Rectal smooth muscle tissue (tissue), 1 donor: ENCODE data around the gene TLR5.

Experiments used
- H3K27ac ChIP-seq: one replicate; pipeline ENCODE4 v1.7.0; 2013; ENCODE audit warnings: low read depth, low read length, inconsistent platforms
- H3K27me3 ChIP-seq: one replicate; pipeline ENCODE4 v1.7.0; 2013; ENCODE audit warnings: low read length; ENCODE audit not compliant: control insufficient read depth, insufficient read depth
- H3K36me3 ChIP-seq: one replicate; pipeline ENCODE4 v1.7.0; 2013; ENCODE audit warnings: low read length; ENCODE audit not compliant: control insufficient read depth, insufficient read depth
- H3K4me1 ChIP-seq: one replicate; pipeline ENCODE4 v1.7.0; 2013; ENCODE audit warnings: low read length; ENCODE audit not compliant: control insufficient read depth, insufficient read depth
- H3K4me3 ChIP-seq: one replicate; pipeline ENCODE4 v1.7.0; 2013; ENCODE audit warnings: low read length
- H3K9ac ChIP-seq: one replicate; pipeline ENCODE4 v1.7.0; 2013; ENCODE audit warnings: low read length

TLR5 gene

DNA sequence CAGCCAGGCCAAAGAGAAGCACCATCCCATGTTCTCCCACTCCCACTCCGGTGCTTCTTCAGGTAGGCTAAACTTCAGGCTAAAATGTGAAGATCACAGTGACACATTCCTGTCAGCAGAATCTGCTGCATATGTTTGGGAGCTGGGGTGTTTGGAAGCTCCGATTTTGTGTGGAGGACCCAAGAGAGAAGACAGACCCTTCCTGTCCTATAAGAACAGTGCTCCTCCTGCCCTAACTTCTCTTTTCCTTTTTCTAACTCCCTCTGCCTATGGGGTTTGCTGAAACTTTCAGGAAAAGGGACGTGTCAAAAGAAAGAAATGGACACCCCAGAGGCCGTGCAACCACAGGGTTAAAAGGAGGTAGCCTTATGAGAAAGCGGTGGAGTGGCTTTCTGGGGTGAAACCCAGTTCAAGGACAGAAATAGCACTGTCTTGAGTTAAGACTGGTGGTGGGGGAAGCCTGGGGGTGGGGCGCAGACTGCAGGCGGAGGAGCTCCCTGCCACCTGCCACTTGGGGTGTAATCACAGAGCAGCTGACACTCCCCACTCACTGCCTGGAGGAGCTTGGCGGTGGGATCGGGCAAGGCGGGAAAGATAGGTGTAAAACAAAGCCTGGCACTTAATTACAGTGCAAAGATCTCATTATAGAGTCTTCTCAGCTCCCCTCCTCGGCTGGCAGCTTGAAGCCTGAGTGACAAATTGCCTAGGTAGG lies 645 bp upstream of the TLR5 start:
- peak overlapping the region; percentile 45 for H3K9ac ChIP-seq
- H3K4me3 ChIP-seq, result peak overlapping the region; percentile 75
- peak overlapping the region; percentile 16 for H3K27ac ChIP-seq
- peaks cover 10% of the 10 kb centered on the region for H3K4me1 ChIP-seq
- no peaks in the 10 kb centered on the region for H3K27me3 ChIP-seq
- H3K36me3 ChIP-seq, result no peaks in the 10 kb centered on the region

DNA sequence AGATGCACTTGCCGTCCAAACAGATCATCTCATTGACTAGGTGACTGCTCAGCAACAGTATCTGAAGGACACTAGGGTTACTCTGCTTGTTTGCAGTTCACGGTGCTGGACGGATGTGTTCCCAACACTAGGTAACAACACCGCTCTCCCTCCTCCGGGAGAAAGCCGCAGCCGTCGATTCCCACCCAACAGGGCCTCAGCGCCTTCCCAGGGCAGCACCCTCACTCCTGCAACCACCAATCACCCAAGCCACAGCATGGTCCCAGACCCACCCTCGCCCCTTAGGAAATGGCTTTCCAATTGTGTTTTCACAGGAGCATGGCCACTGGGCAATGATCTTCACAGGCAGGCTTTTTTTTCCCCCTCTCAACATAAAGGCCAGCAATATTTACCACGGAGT lies 779 bp downstream of the TLR5 start:
- Histone ChIP-seq H3K27me3 (no peaks in the 10 kb centered on the region), H3K9ac (no peak overlapping the region), H3K4me3 (peak overlapping the region; percentile 75), H3K36me3 (no peaks in the 10 kb centered on the region), H3K27ac (peak overlapping the region; percentile 51), H3K4me1 (peaks cover 10% of the 10 kb centered on the region)

DNA sequence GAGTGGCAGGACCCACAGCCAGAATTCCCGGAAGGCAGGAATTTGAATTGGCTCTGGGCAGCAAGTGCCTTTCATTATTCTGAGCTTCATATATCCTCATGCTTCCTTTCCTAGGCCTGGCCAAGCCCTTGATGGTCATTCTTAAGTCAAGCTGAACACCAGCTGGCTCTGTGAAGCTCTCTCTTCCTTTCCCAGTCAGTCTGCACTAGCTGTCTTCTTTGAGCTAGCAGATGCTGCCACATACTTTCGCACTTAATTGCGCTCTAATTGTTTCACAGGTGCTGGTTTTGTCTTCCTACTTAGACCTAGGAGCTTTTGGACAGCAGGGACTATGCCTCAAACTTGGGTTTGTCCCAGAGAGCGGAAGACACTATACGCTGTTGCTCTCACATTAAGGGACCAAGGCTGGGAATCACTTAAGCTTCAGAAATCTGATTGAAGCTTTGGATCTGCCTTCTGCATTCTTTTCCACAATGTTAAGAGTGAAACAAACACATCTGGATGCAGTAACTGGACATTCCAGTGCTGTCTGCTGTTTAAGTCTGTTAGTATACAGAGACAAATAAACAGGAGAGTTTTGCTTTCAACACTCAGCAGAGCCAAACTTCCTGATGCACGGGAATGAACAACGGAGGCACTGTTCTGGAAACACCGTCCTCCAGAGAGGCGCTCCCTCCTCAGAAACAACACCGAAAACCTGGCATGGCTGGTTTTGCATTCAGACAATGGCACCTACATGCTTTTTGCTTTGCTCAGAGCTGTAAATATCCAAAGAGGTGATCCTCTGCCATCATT lies 2.2 kb downstream of the TLR5 start:
- peaks cover 10% of the 10 kb centered on the region for H3K4me1 ChIP-seq
- no peak overlapping the region for H3K4me3 ChIP-seq
- no peaks in the 10 kb centered on the region for H3K27me3 ChIP-seq
- no peaks in the 10 kb centered on the region for H3K36me3 ChIP-seq
- no peak overlapping the region for H3K9ac ChIP-seq
- no peak overlapping the region for H3K27ac ChIP-seq

DNA sequence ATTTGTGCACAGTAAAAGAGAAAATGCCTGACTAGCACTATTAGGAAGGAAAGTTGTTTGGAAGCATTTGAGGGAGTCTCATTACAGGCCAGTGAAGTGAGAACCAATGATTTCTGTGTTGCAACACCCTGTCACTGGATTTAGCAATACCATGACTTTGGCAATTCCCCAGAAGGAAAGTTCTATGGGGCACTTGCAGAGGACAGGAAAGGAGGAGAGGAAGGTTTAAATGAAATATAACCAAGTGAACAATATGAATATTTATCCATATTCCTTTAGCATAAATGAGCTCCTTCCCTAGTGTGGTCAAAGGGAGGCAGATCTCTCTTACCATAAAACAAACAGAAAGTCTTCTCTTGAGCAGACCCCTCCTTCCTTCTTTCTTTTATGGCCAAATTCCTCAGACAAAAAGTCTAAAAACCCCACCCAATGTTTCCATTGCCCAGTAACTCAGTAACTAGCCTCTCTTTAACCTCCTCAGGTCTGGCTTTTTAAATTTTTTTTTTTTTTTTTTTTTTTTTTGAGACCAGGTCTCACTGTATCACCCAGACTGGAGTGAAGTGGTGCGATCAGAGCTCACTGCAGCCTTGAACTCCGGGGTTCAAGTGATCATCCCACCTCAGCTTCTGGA lies 5.5 kb downstream of the TLR5 start:
- Histone ChIP-seq H3K4me3 (no peak overlapping the region), H3K9ac (no peak overlapping the region), H3K4me1 (peaks cover 5% of the 10 kb centered on the region), H3K27ac (no peak overlapping the region), H3K36me3 (no peaks in the 10 kb centered on the region), H3K27me3 (no peaks in the 10 kb centered on the region)

DNA sequence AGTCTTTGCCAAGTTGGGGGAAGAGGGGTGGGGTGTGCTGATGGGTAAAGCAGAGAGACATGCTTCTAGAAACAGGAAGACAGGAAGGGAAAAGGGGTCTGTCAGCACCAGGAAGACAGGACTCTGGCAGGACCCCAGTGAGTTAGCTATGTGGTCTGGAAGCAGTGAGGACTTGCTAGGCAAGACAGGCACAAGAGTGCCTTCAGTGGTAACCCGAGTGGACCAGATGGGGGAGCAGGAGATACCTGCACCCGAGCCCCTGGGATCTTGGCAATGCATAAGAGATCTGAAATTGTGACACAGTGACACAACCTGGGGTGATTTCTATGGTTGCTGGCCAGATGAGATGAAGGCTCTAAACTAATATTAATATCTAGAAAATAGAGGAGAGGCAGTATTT lies 7.0 kb downstream of the TLR5 start:
- H3K9ac ChIP-seq, result no peak overlapping the region
- H3K4me3 ChIP-seq, result no peak overlapping the region
- H3K27me3 ChIP-seq, result no peaks in the 10 kb centered on the region
- no peaks in the 10 kb centered on the region for H3K36me3 ChIP-seq
- H3K4me1 ChIP-seq, result peaks cover 5% of the 10 kb centered on the region
- H3K27ac ChIP-seq, result no peak overlapping the region

DNA sequence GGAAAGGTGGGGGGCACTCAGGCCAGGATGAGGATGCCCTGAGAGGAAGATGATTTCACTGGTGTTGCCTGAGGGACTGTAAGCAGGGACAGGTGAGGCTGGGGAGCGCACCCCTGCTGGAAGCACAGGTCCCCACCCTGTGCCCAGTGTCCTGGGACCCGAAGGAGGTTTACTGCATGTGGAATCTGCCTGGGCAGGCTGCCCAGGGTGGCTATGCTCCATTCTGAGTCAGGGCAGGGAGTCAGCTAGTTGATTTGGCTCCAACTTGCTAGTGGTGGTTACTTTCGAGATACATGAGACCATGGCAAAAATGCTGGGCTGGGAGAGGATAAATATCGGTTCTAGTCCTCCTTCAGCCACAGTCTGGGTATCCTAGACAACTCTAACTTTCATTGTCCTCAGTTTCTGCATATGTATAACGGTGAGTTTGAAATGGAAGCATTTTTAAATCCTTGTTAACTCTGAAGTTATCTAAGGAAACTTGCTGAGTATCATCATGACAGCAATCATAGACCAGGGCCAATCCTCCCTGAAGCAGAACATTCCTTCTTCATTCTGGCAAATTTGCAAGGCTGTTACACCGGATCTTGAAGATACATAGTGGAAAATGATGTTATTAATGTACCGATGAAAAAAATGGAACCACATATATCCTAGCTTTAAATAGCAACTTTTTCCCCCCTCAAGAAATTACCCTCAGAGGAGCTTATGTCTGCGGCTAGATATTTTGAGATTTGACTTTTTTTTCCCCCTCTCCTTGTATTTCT lies 7.7 kb downstream of the TLR5 start:
- Histone ChIP-seq H3K4me3 (no peak overlapping the region), H3K4me1 (peaks cover 5% of the 10 kb centered on the region)

DNA sequence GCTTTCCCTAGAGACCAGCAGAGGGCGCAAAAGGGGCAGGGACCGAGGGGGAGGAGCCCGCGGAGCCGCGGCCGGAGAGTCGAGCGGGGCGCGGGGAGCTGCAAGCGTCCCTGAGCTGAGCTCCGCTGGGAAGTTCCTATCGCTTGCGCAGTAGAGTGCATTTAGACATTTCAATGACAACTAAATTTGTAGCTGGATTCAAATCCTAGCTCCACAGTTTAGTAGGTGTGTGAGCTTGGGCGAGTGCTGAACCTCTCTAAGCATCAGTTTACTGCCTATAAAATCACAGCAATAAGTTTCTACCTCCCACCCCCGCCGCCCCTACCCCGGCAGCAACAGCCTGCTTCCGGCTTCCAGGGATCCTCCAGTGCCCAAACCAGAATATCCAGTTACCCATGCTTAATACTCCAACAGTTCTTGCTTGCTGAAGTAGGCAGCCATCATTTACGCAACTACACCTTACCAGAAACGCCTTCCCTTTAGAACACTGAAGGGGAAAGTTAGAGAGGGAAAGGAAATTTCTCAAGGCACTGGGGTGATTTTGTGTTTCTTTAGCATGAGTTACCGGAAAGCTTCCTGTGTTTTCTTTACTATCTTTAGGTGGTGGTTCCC lies 9.1 kb downstream of the TLR5 start:
- H3K9ac ChIP-seq, result no peak overlapping the region
- H3K4me3 ChIP-seq, result peak overlapping the region; percentile 40
- H3K27me3 ChIP-seq, result no peaks in the 10 kb centered on the region
- H3K27ac ChIP-seq, result no peak overlapping the region
- no peaks in the 10 kb centered on the region for H3K36me3 ChIP-seq
- peaks cover 9% of the 10 kb centered on the region for H3K4me1 ChIP-seq

More for the DNA sequence above, 7.7 kb downstream of the TLR5 start:
- no peaks in the 10 kb centered on the region for H3K36me3 ChIP-seq
- peak overlapping the region; percentile 17 for H3K27ac ChIP-seq
- no peaks in the 10 kb centered on the region for H3K27me3 ChIP-seq
- no peak overlapping the region for H3K9ac ChIP-seq

DNA sequence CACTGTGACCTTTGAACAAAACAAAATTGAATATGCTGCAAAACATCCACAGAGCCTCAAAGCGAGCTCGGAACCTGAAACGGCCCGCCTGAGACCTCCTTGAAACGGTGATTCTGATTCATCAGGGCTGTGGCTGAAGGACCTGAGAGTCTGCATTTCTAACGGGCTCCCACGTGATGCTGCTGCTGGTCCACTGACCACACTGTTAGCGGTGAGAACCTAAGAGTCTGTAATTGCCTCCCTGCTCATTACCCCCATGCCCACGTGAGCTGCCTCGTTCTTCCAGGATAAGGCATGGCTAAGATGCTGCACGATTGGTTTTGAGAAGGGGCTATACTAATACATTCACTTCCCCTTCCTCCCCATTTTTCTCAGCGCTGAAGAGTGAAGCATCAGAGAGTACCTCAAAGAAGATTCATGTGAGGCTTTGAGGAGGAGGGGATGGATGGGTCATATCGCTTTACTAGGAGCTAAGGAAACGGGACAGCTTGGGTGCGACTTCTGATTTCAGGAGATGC lies 9.7 kb downstream of the TLR5 start:
- H3K4me1 ChIP-seq, result peaks cover 9% of the 10 kb centered on the region
- no peaks in the 10 kb centered on the region for H3K27me3 ChIP-seq
- H3K4me3 ChIP-seq, result peak overlapping the region; percentile 40
- no peaks in the 10 kb centered on the region for H3K36me3 ChIP-seq
- H3K9ac ChIP-seq, result no peak overlapping the region
- no peak overlapping the region for H3K27ac ChIP-seq

DNA sequence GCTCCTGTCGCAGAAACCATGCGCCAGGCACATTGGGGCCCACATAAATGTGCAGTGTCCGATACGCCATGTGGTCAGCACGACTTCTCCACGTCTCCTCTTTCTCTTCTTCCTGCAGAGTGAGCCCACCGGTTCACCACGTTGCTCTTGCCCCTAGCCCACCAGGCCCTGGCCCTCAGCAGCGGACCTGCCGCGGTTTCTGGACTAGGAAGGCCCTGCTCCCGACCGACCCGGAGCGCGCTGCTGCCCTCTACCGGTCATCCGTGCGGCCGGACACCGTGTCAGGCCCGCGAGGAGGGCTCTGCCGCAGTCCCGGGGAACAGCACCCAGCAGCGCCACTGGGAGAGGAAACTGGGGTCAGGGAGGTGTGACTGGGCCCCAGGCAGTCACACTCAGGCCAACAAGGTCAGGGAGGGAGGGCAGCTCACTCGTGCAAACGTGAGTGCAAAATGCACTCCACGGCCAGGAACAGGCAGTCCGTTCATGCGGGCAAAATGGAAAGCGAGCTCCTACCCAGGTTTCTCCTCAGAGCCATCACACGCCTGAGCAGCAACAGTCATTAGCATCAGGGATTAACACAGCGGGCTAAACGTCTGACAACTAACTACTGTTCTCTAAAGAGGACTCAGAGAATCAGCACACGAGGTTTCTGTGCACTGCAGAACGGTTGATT lies 13.7 kb downstream of the TLR5 start:
- Histone ChIP-seq H3K27ac (no peak overlapping the region), H3K4me3 (peak overlapping the region; percentile 48)

DNA sequence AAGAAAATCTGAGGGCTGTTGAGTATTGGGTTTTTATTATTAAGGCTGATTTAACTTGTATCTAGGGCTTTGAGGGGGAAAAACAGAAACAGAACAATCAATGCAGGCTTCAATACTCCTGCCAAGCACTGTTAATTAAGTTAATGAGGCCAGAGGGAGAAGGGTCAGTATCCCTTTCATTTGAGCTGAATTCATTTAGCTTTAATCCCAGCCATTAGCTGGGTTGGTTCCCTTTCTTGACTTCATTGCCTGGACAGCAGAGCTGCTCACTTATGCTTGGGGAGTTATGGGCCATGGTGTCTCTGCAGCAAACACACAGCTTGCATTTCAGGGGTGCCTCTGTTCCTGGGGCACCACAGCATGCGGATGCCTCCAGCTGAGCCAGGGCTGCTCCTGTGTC lies 16.3 kb downstream of the TLR5 start:
- H3K4me1 ChIP-seq, result peaks cover 7% of the 10 kb centered on the region
- H3K9ac ChIP-seq, result no peak overlapping the region
- no peak overlapping the region for H3K4me3 ChIP-seq
- no peaks in the 10 kb centered on the region for H3K36me3 ChIP-seq
- no peak overlapping the region for H3K27ac ChIP-seq
- no peaks in the 10 kb centered on the region for H3K27me3 ChIP-seq

More for the DNA sequence above, 13.7 kb downstream of the TLR5 start:
- Histone ChIP-seq H3K27me3 (no peaks in the 10 kb centered on the region), H3K9ac (peak overlapping the region; percentile 43), H3K4me1 (peaks cover 6% of the 10 kb centered on the region), H3K36me3 (no peaks in the 10 kb centered on the region)

DNA sequence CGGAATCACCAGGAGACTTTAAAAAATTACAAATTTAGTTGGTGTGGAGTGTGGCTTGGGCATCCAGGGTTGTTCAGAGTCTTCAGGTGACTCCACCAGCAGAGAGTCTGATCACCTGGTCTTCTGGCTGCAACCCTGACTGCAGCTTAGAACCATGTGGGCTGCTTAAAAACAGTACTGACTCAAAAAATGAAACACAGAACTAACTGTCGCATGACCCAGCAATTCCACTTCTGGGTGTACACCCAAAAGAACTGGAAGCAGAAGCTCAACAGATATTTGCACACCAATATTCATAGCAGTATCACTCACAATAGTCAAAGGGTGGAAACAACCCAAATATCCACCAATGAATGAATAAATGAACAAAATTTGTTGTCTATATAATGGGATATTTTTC lies 17.3 kb downstream of the TLR5 start:
- no peaks in the 10 kb centered on the region for H3K27me3 ChIP-seq
- H3K4me3 ChIP-seq, result no peak overlapping the region
- no peak overlapping the region for H3K27ac ChIP-seq
- peaks cover 7% of the 10 kb centered on the region for H3K4me1 ChIP-seq
- no peaks in the 10 kb centered on the region for H3K36me3 ChIP-seq
- H3K9ac ChIP-seq, result no peak overlapping the region
